Measurements from ENCODE around the gene CRAT. TPM values are rescaled to one million over a fixed set of nuclear protein-coding genes. Genes with fewer than 3 reads are reported as not detected.
"Not testable (repeated sequence)": the region's sequence is repeated elsewhere in the genome, so short reads cannot be mapped to it uniquely, and the experiment has no call there.

The CRAT gene
- total RNA-seq, 3 donors from 2014 or later: 18.7 to 74.7 (median 35.7) TPM

DNA sequence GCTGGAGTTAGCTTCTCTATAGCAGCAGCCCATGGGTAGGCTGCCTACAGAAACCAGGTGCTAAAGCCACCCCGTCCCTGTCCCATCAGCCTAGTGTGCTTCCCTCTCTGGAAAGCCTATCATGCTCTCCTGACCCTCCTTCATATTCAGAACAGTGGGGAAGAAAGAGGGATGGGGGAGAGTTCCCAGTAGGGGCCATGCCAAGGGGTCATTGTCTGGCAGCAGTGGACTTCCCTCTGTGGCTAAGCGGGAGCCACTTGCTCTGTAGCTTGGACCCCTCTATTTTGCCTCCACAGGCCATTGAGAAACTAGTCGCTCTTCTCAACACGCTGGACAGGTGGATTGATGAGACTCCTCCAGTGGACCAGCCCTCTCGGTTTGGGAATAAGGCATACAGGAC is 18.1 kb upstream of the CRAT start:
- no peak for DNase-seq (ENCODE audit: low spot score in 2 of 2)
- no peaks in the 10 kb centered on the region for H3K9me3 ChIP-seq
- intact Hi-C loops (cut with DNase I; ENCODE audit: low total_unique reads): no loop called here
- H3K36me3 ChIP-seq: no peaks in the 10 kb centered on the region
- H3K27ac ChIP-seq: no peak overlapping the region
- no peak for TF ChIP-seq POLR2A (IDR thresholded peaks at IDR 0.05)
- no peak for TF ChIP-seq POLR2AphosphoS5 (IDR thresholded peaks at IDR 0.05)
- TF ChIP-seq, protein P1, sequence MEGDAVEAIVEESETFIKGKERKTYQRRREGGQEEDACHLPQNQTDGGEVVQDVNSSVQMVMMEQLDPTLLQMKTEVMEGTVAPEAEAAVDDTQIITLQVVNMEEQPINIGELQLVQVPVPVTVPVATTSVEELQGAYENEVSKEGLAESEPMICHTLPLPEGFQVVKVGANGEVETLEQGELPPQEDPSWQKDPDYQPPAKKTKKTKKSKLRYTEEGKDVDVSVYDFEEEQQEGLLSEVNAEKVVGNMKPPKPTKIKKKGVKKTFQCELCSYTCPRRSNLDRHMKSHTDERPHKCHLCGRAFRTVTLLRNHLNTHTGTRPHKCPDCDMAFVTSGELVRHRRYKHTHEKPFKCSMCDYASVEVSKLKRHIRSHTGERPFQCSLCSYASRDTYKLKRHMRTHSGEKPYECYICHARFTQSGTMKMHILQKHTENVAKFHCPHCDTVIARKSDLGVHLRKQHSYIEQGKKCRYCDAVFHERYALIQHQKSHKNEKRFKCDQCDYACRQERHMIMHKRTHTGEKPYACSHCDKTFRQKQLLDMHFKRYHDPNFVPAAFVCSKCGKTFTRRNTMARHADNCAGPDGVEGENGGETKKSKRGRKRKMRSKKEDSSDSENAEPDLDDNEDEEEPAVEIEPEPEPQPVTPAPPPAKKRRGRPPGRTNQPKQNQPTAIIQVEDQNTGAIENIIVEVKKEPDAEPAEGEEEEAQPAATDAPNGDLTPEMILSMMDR (IDR thresholded peaks at IDR 0.05): no peak
- H3K27me3 ChIP-seq: no peaks in the 10 kb centered on the region
- H3K4me3 ChIP-seq: no peak overlapping the region
- H3K4me1 ChIP-seq: no peaks in the 10 kb centered on the region

DNA sequence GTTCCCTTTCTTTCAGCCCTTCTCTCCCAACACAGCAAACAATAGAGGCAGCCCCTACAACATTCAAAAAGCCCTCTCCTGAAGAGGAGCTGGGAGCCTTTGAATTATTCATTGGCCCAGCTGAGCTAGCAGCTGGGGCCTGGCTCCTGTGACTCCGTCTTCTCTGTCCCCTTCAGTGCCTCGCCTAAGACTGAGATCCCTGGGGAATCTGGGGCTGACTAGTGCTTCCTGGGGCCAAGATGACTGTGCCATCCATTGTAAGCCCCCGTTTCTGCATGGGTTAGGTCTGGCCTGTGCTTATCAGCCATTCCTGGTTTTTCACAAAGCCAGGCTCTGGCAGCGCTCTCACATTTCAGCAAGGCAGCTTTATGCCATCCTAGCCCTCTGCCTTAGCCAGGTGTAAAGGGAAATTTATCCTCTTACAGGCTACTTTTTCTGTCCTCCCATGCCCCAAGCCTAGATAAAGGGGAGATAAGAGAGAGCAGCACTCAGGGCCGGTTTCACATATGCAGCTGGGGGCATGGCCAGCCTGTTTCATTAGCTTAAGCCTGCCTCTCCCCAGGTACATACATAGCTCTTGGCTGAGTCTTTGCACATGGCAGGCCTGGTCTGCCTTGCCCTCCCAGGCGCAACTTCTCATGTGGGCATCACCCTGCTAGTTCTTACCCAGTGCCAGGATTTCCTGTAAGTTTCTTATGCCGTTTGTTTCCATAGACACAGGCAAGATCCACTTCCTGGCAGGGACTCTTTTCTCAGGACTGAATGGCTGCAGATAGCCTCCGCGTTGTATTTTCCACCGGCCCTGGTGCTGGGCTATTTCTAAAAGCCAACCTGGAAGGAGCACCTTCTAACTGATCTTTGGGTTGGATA is 16.4 kb upstream of the CRAT start:
- intact Hi-C loops (cut with DNase I; ENCODE audit: low total_unique reads): no loop called here
- Histone ChIP-seq H3K36me3 (no peaks in the 10 kb centered on the region), H3K27ac (peak overlapping the region in 1 of 2 donors; percentile 4), H3K27me3 (no peaks in the 10 kb centered on the region), H3K4me1 (no peaks in the 10 kb centered on the region), H3K9me3 (no peaks in the 10 kb centered on the region), H3K4me3 (no peak overlapping the region)
- TF ChIP-seq POLR2A (IDR thresholded peaks at IDR 0.05): no peak
- TF ChIP-seq POLR2AphosphoS5 (IDR thresholded peaks at IDR 0.05): no peak
- TF ChIP-seq, protein P1 (IDR thresholded peaks at IDR 0.05): no peak
- no peak for DNase-seq (ENCODE audit: low spot score in 2 of 2)

DNA sequence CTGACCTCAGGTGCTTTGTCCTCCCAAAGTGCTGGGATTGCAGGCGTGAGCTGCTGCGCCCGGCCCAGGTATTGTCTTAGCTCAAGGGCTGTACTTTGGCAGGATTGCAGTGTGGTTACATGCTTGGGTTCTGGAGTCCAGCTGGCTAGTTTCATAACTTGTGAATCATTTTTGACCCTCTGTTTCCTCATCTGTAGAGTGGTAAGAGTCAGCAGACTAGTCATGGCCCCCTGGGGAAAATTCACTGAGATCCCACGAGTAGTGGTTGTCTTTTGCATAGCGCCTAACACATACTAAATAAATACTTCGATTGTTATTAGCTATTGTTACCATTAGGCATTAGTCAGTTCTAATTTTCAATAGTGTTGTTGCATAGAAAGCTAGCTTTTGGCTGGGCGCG is 14.9 kb upstream of the CRAT start:
- Histone ChIP-seq H3K9me3 (no peaks in the 10 kb centered on the region), H3K27ac (no peak overlapping the region), H3K27me3 (no peaks in the 10 kb centered on the region), H3K4me3 (no peak overlapping the region), H3K36me3 (no peaks in the 10 kb centered on the region), H3K4me1 (no peaks in the 10 kb centered on the region)
- TF ChIP-seq POLR2A (IDR thresholded peaks at IDR 0.05) (no peak), POLR2AphosphoS5 (IDR thresholded peaks at IDR 0.05) (no peak)
- TF ChIP-seq, protein P1 (IDR thresholded peaks at IDR 0.05): no peak
- intact Hi-C loops (cut with DNase I; ENCODE audit: low total_unique reads): no loop called here
- DNase-seq (ENCODE audit: low spot score in 2 of 2): no peak

DNA sequence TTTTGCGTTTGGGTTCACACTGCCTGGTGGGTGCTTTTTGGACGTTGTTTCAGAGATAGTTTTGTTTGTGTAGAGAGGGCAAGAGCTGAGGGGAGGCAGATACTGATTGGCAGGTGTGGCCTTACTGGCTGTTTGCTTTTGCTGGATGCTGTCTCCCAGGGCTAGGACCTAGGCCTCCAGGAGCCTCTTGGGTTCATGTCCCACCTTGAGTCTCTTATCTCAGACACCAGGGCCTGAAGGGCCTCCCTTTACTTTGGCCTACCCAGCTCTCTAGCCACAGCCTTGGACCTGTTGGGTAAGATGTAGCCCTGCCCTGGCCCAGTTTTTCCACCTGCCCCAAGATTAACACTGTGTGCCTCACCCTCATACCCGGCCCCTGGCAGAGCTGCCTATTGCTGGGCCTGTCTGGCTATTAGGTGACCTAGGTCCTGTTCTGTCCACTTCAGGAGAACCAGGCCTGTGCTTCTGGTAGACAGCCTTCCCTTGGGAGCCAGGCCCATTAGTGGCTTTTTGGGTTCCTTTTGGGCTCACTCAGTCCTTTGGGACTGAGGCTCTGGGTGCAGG is 14.0 kb upstream of the CRAT start:
- Histone ChIP-seq H3K27me3 (no peaks in the 10 kb centered on the region), H3K27ac (no peak overlapping the region), H3K4me3 (no peak overlapping the region), H3K9me3 (no peaks in the 10 kb centered on the region), H3K4me1 (no peaks in the 10 kb centered on the region), H3K36me3 (no peaks in the 10 kb centered on the region)
- no peak for DNase-seq (ENCODE audit: low spot score in 2 of 2)
- no peak for TF ChIP-seq POLR2A (IDR thresholded peaks at IDR 0.05)
- TF ChIP-seq POLR2AphosphoS5 (IDR thresholded peaks at IDR 0.05): no peak
- TF ChIP-seq, protein P1 (IDR thresholded peaks at IDR 0.05): no peak
- intact Hi-C loops (cut with DNase I; ENCODE audit: low total_unique reads): no loop called here

DNA sequence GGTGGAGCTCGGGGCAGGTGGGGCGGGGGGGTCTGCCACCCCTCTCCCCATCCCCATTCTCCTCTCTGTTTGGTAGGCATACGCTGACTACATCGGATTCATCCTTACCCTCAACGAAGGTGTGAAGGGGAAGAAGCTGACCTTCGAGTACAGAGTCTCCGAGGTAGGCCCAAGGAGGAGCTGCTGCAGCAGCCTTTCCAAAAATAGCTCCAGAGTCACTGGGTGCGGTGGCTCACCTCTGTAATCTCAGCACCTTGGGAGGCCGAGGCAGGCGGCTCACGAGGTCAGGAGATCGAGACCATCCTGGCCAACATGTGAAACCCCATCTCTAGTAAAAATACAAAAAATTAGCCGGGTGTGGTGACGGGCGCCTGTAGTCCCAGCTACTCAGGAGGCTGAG is 12.4 kb upstream of the CRAT start:
- H3K4me3 ChIP-seq; H3K4me1 ChIP-seq; intact Hi-C loops (cut with DNase I; ENCODE audit: low total_unique reads); H3K9me3 ChIP-seq; H3K27me3 ChIP-seq; DNase-seq (ENCODE audit: low spot score in 2 of 2); H3K27ac ChIP-seq; H3K36me3 ChIP-seq: not testable (repeated sequence)

Data from breast epithelium (tissue), 4 donors.